HCT116 (cell line): Measurements from ENCODE around the gene KNOP1. TPM values are rescaled to one million over a fixed set of nuclear protein-coding genes. Genes with fewer than 3 reads are reported as not detected.

Experiments used
- ATAC-seq: fragments of 200-7000 bp; cut with Tn5 transposase; 2 replicates; pipeline ENCODE4 v1.9.1; 2020; ENCODE audit warnings: mild to moderate bottlenecking, moderate library complexity
- BruUV-seq: library from RNA; stranded (reverse); fragments of 400-500 nt; replicated peaks from 2 replicates; lab custom pipeline; 2021; lab: Mats Ljungman, UMichigan
- CTCF ChIA-PET: fragments of 300-600 bp; sonication (Branson Sonifier 250); formaldehyde crosslinking; loops from one replicate; lab custom pipeline; 2021; ENCODE audit warnings: antibody characterized with exemption; lab: Charles Lee
- POLR2A ChIA-PET: fragments of 300-600, 350-600 bp; sonication (Branson Sonifier 250); formaldehyde crosslinking; loops from one replicate; lab custom pipeline; 2021; ENCODE audit warnings: antibody characterized with exemption; lab: Charles Lee
- RAD21 ChIA-PET, 2 experiments: fragments of 300-600 bp; sonication (Branson Sonifier 250); formaldehyde crosslinking; loops; one replicate each; lab custom pipeline; 2023; ENCODE audit warnings: low total read pairs in 2 of 2; ENCODE audit not compliant: uncharacterized antibody in 2 of 2, unreplicated experiment in 2 of 2, low non-redundant PET in 1 of 2; lab: Charles Lee
- DNase-seq: peaks from one replicate; pipeline ENCODE4 v3.0.0-alpha.2; 2010; ENCODE audit warnings: low read depth, low spot score
- H2AFZ ChIP-seq: fragments of 200-600 bp; shearing (Covaris generic), sonication (generic); 2 replicates; pipeline ENCODE4 v1.6.1; 2017; ENCODE audit warnings: low read depth, mixed run types, mixed read lengths, antibody characterized with exemption, low read length; ENCODE audit not compliant: poor library complexity, severe bottlenecking
- H3K27ac ChIP-seq: 2 replicates; pipeline ENCODE4 v1.5.1; 2012; ENCODE audit warnings: low read depth, low read length
- H3K27me3 ChIP-seq: fragments of 200-600 bp; sonication (generic); 2 replicates; pipeline ENCODE4 v1.6.1; 2016; ENCODE audit warnings: mixed run types, low read length, mixed read lengths; ENCODE audit not compliant: insufficient read depth
- H3K36me3 ChIP-seq, 2 experiments: fragments of 200-500 bp in 1 of 2; fragments of 200-600 bp in 1 of 2; sonication (Bioruptor generic) in 1 of 2; sonication (generic) in 1 of 2; 2 replicates each; pipeline versions ENCODE4 v1.5.1 to v1.6.1; 2014 to 2016; ENCODE audit warnings: low read length in 2 of 2, inconsistent platforms in 1 of 2, mixed read lengths in 1 of 2, mixed run types in 1 of 2; ENCODE audit not compliant: insufficient read depth in 2 of 2, control insufficient read depth in 1 of 2
- H3K4me1 ChIP-seq, 2 experiments: fragments of 200-600 bp in 1 of 2; sonication (generic) in 1 of 2; 2 replicates each; pipeline versions ENCODE4 v1.5.1 to v1.6.1; 2012 to 2017; ENCODE audit warnings: low read length in 2 of 2, inconsistent platforms in 1 of 2, mild to moderate bottlenecking in 1 of 2, mixed read lengths in 1 of 2, mixed run types in 1 of 2, moderate library complexity in 1 of 2; ENCODE audit not compliant: insufficient read depth in 2 of 2, control insufficient read depth in 1 of 2
- H3K4me2 ChIP-seq: fragments of 200-600 bp; sonication (generic); 2 replicates; pipeline ENCODE4 v1.6.1; 2017; ENCODE audit warnings: mixed run types, low read length, mixed read lengths
- H3K4me3 ChIP-seq, 2 experiments: fragments of 200-600 bp in 1 of 2; sonication (generic) in 1 of 2; replicated peaks in 1 of 2; 2 replicates each; pipeline ENCODE4 v1.5.1; 2011 to 2016; ENCODE audit warnings: low read length in 2 of 2, control low read depth in 1 of 2, low read depth in 1 of 2, mild to moderate bottlenecking in 1 of 2, mixed read lengths in 1 of 2, mixed run types in 1 of 2
- H3K79me2 ChIP-seq: fragments of 200-600 bp; sonication (generic); 2 replicates; pipeline ENCODE4 v1.6.1; 2017; ENCODE audit warnings: mild to moderate bottlenecking, mixed run types, low read length, moderate library complexity, mixed read lengths; ENCODE audit not compliant: insufficient read depth
- H3K9ac ChIP-seq: fragments of 200-600 bp; sonication (generic); 2 replicates; pipeline ENCODE4 v1.6.1; 2016; ENCODE audit warnings: low read length, mixed read lengths
- H3K9me2 ChIP-seq: fragments of 200-600 bp; sonication (generic), shearing (Covaris generic); 2 replicates; pipeline ENCODE4 v1.6.1; 2017; ENCODE audit warnings: mixed run types, mild to moderate bottlenecking, moderate library complexity; ENCODE audit not compliant: insufficient read depth
- H3K9me3 ChIP-seq, 2 experiments: fragments of 200-500 bp in 1 of 2; fragments of 200-600 bp in 1 of 2; sonication (Bioruptor generic) in 1 of 2; sonication (generic) in 1 of 2; 2 replicates each; pipeline ENCODE4 v1.6.1; 2014 to 2017; ENCODE audit warnings: low read length in 2 of 2, mixed read lengths in 2 of 2, inconsistent platforms in 1 of 2, low read depth in 1 of 2, mild to moderate bottlenecking in 1 of 2, mixed run types in 1 of 2, moderate library complexity in 1 of 2; ENCODE audit not compliant: control insufficient read depth in 1 of 2, insufficient read depth in 1 of 2
- H4K20me1 ChIP-seq: fragments of 200-600 bp; sonication (generic), shearing (Covaris generic); 2 replicates; pipeline ENCODE4 v1.6.1; 2017; ENCODE audit warnings: mixed run types, mild to moderate bottlenecking, moderate library complexity; ENCODE audit not compliant: insufficient read depth
- CEBPB ChIP-seq: IDR thresholded peaks from 2 replicates; pipeline ENCODE4 v1.6.1; 2012; ENCODE audit warnings: low read depth
- CTCF ChIP-seq, 3 experiments: fragments of 200-600 bp in 1 of 3; sonication (generic) in 1 of 3; IDR thresholded peaks in 2 of 3; conservative IDR thresholded peaks in 1 of 3; 2 replicates each; pipeline ENCODE4 v1.5.1; 2012 to 2017; ENCODE audit warnings: low read depth in 2 of 3, low read length in 2 of 3, antibody characterized with exemption in 1 of 3, borderline replicate concordance in 1 of 3, control low read depth in 1 of 3, mild to moderate bottlenecking in 1 of 3, mixed read lengths in 1 of 3, mixed run types in 1 of 3, moderate library complexity in 1 of 3; ENCODE audit not compliant: insufficient read depth in 1 of 3
- EGR1 ChIP-seq: IDR thresholded peaks from 2 replicates; pipeline ENCODE4 v1.6.1; 2012; ENCODE audit warnings: low read depth
- ELF1 ChIP-seq: IDR thresholded peaks from 2 replicates; pipeline ENCODE4 v1.6.1; 2012; ENCODE audit warnings: low read depth, borderline replicate concordance
- EZH2 ChIP-seq: fragments of 200-600 bp; sonication (generic); IDR thresholded peaks from 2 replicates; pipeline ENCODE4 v1.6.1; 2017; ENCODE audit warnings: antibody characterized with exemption, mixed run types
- EZH2phosphoT487 ChIP-seq: fragments of 200-600 bp; IDR thresholded peaks from 2 replicates; pipeline ENCODE4 v1.6.1; 2018; ENCODE audit warnings: antibody characterized with exemption, borderline replicate concordance
- FOSL1 ChIP-seq: IDR thresholded peaks from 2 replicates; pipeline ENCODE4 v1.6.1; 2012; ENCODE audit warnings: low read depth
- POLR2A ChIP-seq: IDR thresholded peaks from 2 replicates; pipeline ENCODE4 v1.7.0; 2011; ENCODE audit warnings: borderline replicate concordance; ENCODE audit not compliant: insufficient read depth, insufficient read length; ENCODE audit errors: extremely low read depth
- RAD21 ChIP-seq: IDR thresholded peaks from 2 replicates; pipeline ENCODE4 v1.6.1; 2012; ENCODE audit warnings: low read depth, mild to moderate bottlenecking
- SIN3A ChIP-seq: IDR thresholded peaks from 2 replicates; pipeline ENCODE4 v1.6.1; 2012; ENCODE audit warnings: low read depth
- SP1 ChIP-seq: IDR thresholded peaks from 2 replicates; pipeline ENCODE4 v1.6.1; 2012; ENCODE audit warnings: low read depth
- SRF ChIP-seq: IDR thresholded peaks from 2 replicates; pipeline ENCODE4 v1.6.1; 2012; ENCODE audit warnings: low read depth
- TCF7L2 ChIP-seq: IDR thresholded peaks from 2 replicates; pipeline ENCODE4 v1.7.0; 2011; ENCODE audit warnings: borderline replicate concordance, inconsistent platforms; ENCODE audit not compliant: insufficient read depth, insufficient read length; ENCODE audit errors: extremely low read depth
- ZBTB33 ChIP-seq: IDR thresholded peaks from 2 replicates; pipeline ENCODE4 v1.6.1; 2011; ENCODE audit warnings: mild to moderate bottlenecking, low read length, moderate library complexity; ENCODE audit not compliant: insufficient replicate concordance; ENCODE audit errors: extremely low read depth
- ZFX ChIP-seq: fragments of 450-650 bp; IDR thresholded peaks from 2 replicates; pipeline ENCODE4 v1.6.1; 2017
- ZNF274 ChIP-seq: fragments of 200-500 bp; sonication (Bioruptor generic); IDR thresholded peaks from 2 replicates; pipeline ENCODE4 v1.6.1; 2014; ENCODE audit warnings: mild to moderate bottlenecking, low read depth, low read length, inconsistent platforms
- intact Hi-C: fragments of 100-400 bp; cut with micrococcal nuclease; formaldehyde crosslinking; loops from 2 replicates; pipeline ENCODE4 v1.10.0; 2022
- total RNA-seq: library from RNA; stranded (reverse); gene quantifications from one replicate; pipeline ENCODE4 v1.2.1, GENCODE V29; 2021; ENCODE audit not compliant: unreplicated experiment
- TF ChIP-seq, protein P1 (sequence below): IDR thresholded peaks from 2 replicates; pipeline ENCODE4 v1.6.1; 2012

Gene KNOP1
- total RNA-seq, 1 experiment from 2014 or later: 34.6 TPM

GRCh38 chr16:19660432-19660831 lies 57.6 kb downstream of the KNOP1 start:
- no peak for ATAC-seq
- POLR2A ChIA-PET: no interaction called here
- CTCF ChIA-PET: no interaction called here
- Histone ChIP-seq H3K9ac (no peak overlapping the region), H3K27me3 (no peaks in the 10 kb centered on the region), H3K36me3 (no peaks in the 10 kb centered on the region), H4K20me1 (no peaks in the 10 kb centered on the region), H3K4me3 (no peak overlapping the region)
- no TSS peak for BruUV-seq
- TF ChIP-seq EZH2 (no peak), SP1 (no peak), SRF (no peak)
- TF ChIP-seq, all 23 proteins: peak for 0
- no peak for DNase-seq
- Histone ChIP-seq H3K4me2 (no peak overlapping the region), H3K4me1 (no peaks in the 10 kb centered on the region), H3K27ac (no peak overlapping the region), H2AFZ (no peak overlapping the region), H3K79me2 (no peaks in the 10 kb centered on the region), H3K9me3 (no peaks in the 10 kb centered on the region), H3K9me2 (no peaks in the 10 kb centered on the region)
- RAD21 ChIA-PET: no interaction called here
- intact Hi-C loops: loop anchor here (10.0 kb wide), 1 partner anchor 56 kb away; no protein-coding TSS in a partner anchor

GRCh38 chr16:19659554-19659953 lies 58.5 kb downstream of the KNOP1 start:
- Histone ChIP-seq H3K36me3 (no peaks in the 10 kb centered on the region), H3K27me3 (no peaks in the 10 kb centered on the region), H2AFZ (no peak overlapping the region), H3K9me2 (no peaks in the 10 kb centered on the region), H3K4me3 (no peak overlapping the region), H3K27ac (no peak overlapping the region), H3K4me1 (no peaks in the 10 kb centered on the region), H3K4me2 (no peak overlapping the region), H3K9ac (no peak overlapping the region), H4K20me1 (no peaks in the 10 kb centered on the region), H3K9me3 (no peaks in the 10 kb centered on the region), H3K79me2 (no peaks in the 10 kb centered on the region)
- no TSS peak for BruUV-seq
- TF ChIP-seq EZH2: no peak
- no peak for TF ChIP-seq EZH2phosphoT487
- TF ChIP-seq CTCF (IDR thresholded peaks at IDR 0.05 in 2 of 3, conservative IDR thresholded peaks at IDR 0.05 in 1 of 3; ENCODE audit: borderline replicate concordance in 1 of 3, insufficient read depth in 1 of 3, low read depth in 2 of 3, low read length in 2 of 3): 0 out of 6 replicates have a peak, but pooled peaks of 1 of the 3 experiments have one; percentile 14
- no peak for TF ChIP-seq SIN3A
- TF ChIP-seq EGR1: no peak
- TF ChIP-seq, protein P1, sequence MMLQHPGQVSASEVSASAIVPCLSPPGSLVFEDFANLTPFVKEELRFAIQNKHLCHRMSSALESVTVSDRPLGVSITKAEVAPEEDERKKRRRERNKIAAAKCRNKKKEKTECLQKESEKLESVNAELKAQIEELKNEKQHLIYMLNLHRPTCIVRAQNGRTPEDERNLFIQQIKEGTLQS: no peak
- no peak for TF ChIP-seq FOSL1
- no peak for TF ChIP-seq POLR2A
- TF ChIP-seq SRF: no peak
- no peak for TF ChIP-seq ZFX
- no peak for TF ChIP-seq SP1
- no peak for TF ChIP-seq TCF7L2
- TF ChIP-seq CEBPB: no peak
- TF ChIP-seq ZBTB33: no peak
- peak; percentile 46; the same call in 1 of the 2 replicates for TF ChIP-seq RAD21
- TF ChIP-seq ZNF274: no peak
- TF ChIP-seq ELF1: no peak
- ATAC-seq (no peak), DNase-seq (no peak)
- intact Hi-C loops: no loop called here
- ChIA-PET POLR2A (no interaction called here), CTCF (no interaction called here), RAD21 (no interaction called here)
